Stimulated activated naive B cell treated with anti-CD40 and anti-IgM and Interleukin-4, amounts not matched to agents 10 μg/mL and 1 μg/mL and 100 μg/mL, for 72 hours (primary cell): ENCODE data around the gene KCNMA1.
A peak's percentile ranks its signal among the peaks of the same experiment; 100 is the strongest.

Source experiments
- ATAC-seq, 2 donors: fragments of 150-1000 bp; cut with Tn5 transposase; replicated peaks; 2 replicates each; pipeline ENCODE4 v1.10.0; 2021; ENCODE audit warnings: moderate library complexity in 1 of 2
- DNase-seq: peaks from one replicate; pipeline ENCODE4 v3.0.0; 2021
- H3K27ac Mint-ChIP-seq: one replicate; pipeline ENCODE4 v1.8.0; 2022; ENCODE audit warnings: mild to moderate bottlenecking, mixed read lengths
- H3K27me3 Mint-ChIP-seq, 2 donors: one replicate each; pipeline ENCODE4 v1.8.0; 2022; ENCODE audit warnings: mixed read lengths in 2 of 2
- H3K36me3 Mint-ChIP-seq, 2 donors: one replicate each; pipeline ENCODE4 v1.8.0; 2022; ENCODE audit warnings: mixed read lengths in 2 of 2, mild to moderate bottlenecking in 1 of 2
- H3K4me1 Mint-ChIP-seq, 2 donors: one replicate each; pipeline ENCODE4 v1.8.0; 2022; ENCODE audit warnings: mixed read lengths in 2 of 2, mild to moderate bottlenecking in 1 of 2
- H3K4me3 Mint-ChIP-seq, 2 donors: one replicate each; pipeline ENCODE4 v1.8.0; 2022; ENCODE audit warnings: mild to moderate bottlenecking in 2 of 2, mixed read lengths in 2 of 2, moderate library complexity in 1 of 2
- H3K9me3 Mint-ChIP-seq, 2 donors: one replicate each; pipeline ENCODE4 v1.8.0; 2022; ENCODE audit warnings: mixed read lengths in 2 of 2, mild to moderate bottlenecking in 1 of 2

The KCNMA1 gene

DNA sequence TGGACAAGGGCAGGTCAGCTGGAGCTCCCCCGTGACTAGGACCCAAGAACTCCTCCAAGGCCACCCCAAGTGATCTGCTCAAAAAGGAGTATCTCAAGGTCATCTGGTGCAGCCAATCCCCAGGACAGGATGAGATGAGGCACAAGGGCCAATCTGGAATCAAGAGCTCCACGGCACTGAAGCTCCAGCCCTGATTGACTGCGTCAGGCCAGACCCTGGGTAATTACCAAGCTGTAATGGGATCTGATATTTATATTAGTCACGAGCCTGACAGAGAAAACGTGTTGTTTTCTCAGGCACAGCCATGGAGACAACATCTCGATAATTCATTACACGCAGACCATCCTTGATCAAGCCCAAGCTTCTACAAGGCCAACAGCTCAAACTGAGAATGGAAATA, 4.2 kb downstream of the KCNMA1 start:
- no peak overlapping the region for H3K27ac Mint-ChIP-seq
- H3K9me3 Mint-ChIP-seq, result no peaks in the 10 kb centered on the region
- H3K36me3 Mint-ChIP-seq, result no peaks in the 10 kb centered on the region
- no peak for ATAC-seq
- no peak for DNase-seq
- H3K27me3 Mint-ChIP-seq, result peaks cover 46 to 48% of the 10 kb centered on the region in 2 donors
- H3K4me3 Mint-ChIP-seq, result no peak overlapping the region
- peaks cover 10 to 16% of the 10 kb centered on the region in 2 donors for H3K4me1 Mint-ChIP-seq

DNA sequence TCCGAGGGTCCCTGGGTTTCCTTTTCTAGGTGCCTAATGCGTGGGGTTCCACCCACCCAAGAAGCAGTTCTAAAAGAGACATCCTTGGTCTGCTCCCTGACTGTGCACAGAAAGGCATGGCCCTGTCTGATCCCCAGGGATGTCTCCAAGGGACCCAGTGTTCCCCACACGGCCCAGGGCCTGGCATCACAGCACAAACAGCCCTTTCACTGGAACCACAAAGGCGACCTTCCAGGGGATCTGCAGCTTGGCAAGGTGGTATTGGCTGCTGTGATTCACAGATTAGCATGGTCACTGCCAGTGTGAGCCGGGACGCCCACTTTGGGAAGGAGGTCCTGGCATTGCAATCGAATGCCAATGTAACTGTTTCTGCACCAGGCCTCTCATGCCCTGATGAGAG, 6.4 kb downstream of the KCNMA1 start:
- no peak overlapping the region for H3K27ac Mint-ChIP-seq
- no peak for DNase-seq
- no peak overlapping the region for H3K4me3 Mint-ChIP-seq
- H3K9me3 Mint-ChIP-seq, result no peaks in the 10 kb centered on the region
- ATAC-seq, result no peak
- peaks cover 0 to 4% of the 10 kb centered on the region in 2 donors for H3K4me1 Mint-ChIP-seq
- no peaks in the 10 kb centered on the region for H3K36me3 Mint-ChIP-seq
- peaks cover 30 to 35% of the 10 kb centered on the region in 2 donors for H3K27me3 Mint-ChIP-seq

DNA sequence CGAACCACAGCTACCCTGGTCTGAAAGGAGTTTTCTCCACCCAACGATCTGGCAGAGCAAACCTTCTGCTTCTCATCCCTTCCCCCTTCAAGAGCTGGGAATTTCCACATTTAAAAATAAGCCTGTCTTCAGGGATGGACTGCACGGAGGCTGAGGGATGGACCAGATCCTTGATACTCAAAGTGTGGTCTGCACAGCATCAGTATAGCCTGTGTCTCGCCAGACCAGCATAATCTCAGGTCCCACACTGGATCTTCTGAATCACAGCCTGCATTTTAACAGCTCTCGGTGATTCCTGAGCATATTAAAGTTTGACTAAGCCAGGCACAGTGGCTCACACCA, 7.1 kb downstream of the KCNMA1 start:
- ATAC-seq, result no peak
- H3K36me3 Mint-ChIP-seq, result no peaks in the 10 kb centered on the region
- H3K27ac Mint-ChIP-seq, result no peak overlapping the region
- peaks cover 23 to 27% of the 10 kb centered on the region in 2 donors for H3K27me3 Mint-ChIP-seq
- H3K9me3 Mint-ChIP-seq, result no peaks in the 10 kb centered on the region
- DNase-seq, result no peak
- no peak overlapping the region for H3K4me3 Mint-ChIP-seq
- peaks cover under 1 to 2% of the 10 kb centered on the region in 2 donors for H3K4me1 Mint-ChIP-seq

DNA sequence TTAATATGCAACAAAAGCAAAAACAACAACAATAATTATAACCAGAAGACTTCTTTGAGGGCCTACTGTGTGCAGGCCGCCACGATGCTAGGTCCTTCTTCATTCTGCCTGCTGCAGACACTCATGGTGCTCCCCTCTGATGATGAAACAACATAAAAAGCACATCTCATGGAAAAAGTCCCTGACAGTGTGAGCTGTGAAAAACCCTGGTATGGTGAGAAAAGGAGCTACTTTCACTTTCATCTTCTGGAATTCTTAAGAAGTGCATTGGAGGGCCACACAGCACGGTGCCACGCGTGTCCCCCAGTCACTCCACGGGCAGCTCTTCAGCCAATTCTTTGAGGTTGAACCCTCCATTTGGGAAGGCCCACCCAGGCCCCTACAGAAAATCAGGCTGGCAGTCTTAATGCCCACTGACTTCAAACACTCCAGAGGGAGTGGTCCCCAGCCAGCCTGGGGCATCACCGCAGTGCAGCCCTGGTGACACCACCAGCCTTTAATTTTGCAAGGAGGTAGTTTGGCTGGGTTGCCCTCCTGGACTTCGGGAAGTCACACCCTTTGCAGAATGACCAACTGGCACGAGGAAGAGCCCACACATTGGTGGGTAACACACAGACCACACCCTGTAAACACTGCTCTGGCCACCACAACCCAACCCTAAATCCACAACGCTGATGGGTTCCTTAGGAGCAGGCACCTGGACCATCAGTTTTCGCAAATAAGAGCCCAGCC, 7.7 kb downstream of the KCNMA1 start:
- Mint-ChIP-seq H3K27me3 (peaks cover 19 to 23% of the 10 kb centered on the region in 2 donors), H3K4me3 (no peak overlapping the region), H3K9me3 (no peaks in the 10 kb centered on the region), H3K27ac (no peak overlapping the region), H3K4me1 (peaks cover 3 to 7% of the 10 kb centered on the region in 2 donors), H3K36me3 (no peaks in the 10 kb centered on the region)
- ATAC-seq (no peak), DNase-seq (no peak)

DNA sequence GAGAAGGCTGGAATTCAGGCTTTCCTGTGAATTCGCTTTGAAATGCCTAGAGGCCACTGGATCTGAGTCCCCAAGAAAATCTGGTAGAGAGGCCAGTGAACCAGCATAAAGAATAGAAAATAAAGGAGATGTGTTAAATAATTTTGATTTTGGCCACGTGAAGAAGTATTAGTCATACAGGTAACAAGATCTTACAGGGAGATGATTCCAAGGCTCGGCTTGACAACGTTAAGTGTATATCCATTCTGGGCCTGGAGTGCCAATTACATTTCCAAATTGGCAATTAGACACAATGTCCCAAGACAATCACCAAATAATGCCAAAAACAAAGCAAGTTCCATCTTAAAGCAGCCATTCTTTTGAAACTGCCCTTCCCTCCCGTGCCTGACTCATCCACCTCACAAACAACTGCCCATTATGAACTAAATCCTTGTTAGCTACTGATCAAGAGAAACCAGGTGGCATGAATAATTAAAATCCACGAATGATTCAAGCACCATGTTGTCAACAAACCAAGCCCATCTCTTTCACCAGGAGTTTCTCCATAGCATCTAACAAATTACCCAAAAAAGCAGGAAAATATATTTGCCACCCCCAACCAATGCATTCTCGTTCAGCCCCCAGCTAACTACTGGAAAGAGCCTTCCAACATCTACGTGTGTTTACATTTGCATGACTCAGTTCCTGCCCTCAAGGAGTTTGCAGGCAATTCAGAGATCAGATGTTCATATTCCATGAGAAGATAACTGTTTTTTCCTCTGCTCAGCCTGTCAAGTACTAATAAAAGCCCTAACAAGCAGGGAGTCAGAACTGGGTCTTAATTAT, 8.5 kb downstream of the KCNMA1 start:
- no peak for DNase-seq
- no peak for ATAC-seq
- no peak overlapping the region for H3K27ac Mint-ChIP-seq
- H3K36me3 Mint-ChIP-seq, result no peaks in the 10 kb centered on the region
- peaks cover 5 to 11% of the 10 kb centered on the region in 2 donors for H3K4me1 Mint-ChIP-seq
- H3K4me3 Mint-ChIP-seq, result no peak overlapping the region
- peaks cover 18 to 20% of the 10 kb centered on the region in 2 donors for H3K27me3 Mint-ChIP-seq
- no peaks in the 10 kb centered on the region for H3K9me3 Mint-ChIP-seq

DNA sequence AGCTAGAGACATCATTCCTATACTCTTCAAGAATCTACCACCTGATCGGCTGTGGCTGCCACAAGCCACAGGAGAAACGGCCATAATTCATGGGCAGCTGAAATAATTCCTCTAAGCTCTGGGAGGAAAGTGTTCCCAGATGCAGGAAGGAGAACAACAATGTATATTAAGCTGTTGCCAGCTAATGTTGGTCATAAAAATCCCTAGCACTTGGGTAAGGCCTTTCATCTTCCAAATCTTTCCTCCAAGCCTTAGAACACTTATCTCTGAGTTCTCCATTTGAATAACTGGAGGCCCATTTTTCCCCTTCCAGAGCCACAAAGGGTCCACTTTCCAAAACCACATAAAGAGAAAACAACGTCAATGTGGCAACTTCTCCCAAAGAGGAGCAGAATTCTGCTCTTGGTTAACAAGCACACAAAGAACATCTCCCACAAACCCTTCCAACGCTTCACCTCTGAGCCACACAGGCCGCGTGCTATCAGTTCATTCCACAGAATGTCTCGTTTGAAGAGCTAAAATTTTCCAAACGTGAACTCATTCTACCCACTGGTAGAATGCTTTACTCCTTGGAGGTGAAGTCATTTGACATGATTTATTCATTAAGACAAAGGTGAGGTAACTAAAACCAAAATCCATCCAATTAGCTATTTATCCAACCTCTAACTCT, 11.2 kb downstream of the KCNMA1 start:
- Mint-ChIP-seq H3K27ac (no peak overlapping the region), H3K9me3 (no peaks in the 10 kb centered on the region), H3K4me1 (peaks cover 14 to 33% of the 10 kb centered on the region in 2 donors), H3K4me3 (no peak overlapping the region), H3K36me3 (no peaks in the 10 kb centered on the region), H3K27me3 (no peaks in the 10 kb centered on the region)
- DNase-seq (no peak), ATAC-seq (no peak)

DNA sequence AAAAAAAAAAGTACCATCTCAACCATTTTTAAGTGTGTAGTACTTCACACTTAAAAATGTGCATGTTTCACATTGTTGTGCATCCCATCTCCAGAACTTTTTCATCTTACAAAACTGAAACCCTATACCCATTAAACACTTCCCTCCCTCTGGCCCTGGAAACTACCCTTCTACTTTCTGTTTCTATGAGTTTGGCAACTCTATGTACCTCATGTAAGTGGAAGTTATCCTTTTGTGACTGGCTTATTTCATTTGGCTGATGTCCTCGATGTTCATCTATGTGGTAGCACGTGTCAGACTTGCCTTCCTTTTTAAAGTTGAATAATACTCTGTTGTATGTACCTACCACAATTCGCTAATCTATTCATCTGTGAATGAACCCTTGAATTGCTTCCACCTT, 12.2 kb downstream of the KCNMA1 start:
- Mint-ChIP-seq H3K27ac (no peak overlapping the region), H3K9me3 (no peaks in the 10 kb centered on the region), H3K4me1 (peaks cover 15 to 33% of the 10 kb centered on the region in 2 donors), H3K27me3 (no peaks in the 10 kb centered on the region), H3K4me3 (no peak overlapping the region), H3K36me3 (no peaks in the 10 kb centered on the region)
- ATAC-seq, result peak; percentile 34 to 50
- DNase-seq, result no peak

- Mint-ChIP-seq H3K4me1 (peaks cover 15 to 33% of the 10 kb centered on the region in 2 donors), H3K9me3 (no peaks in the 10 kb centered on the region), H3K27me3 (no peaks in the 10 kb centered on the region), H3K4me3 (peak overlapping the region; percentile 22 to 26), H3K27ac (no peak overlapping the region), H3K36me3 (no peaks in the 10 kb centered on the region)
- ATAC-seq (peak; percentile 85 to 86), DNase-seq (no peak)
These were observed 14.7 kb downstream of the KCNMA1 start for GRCh38 chr10:77622889-77623291.

DNA sequence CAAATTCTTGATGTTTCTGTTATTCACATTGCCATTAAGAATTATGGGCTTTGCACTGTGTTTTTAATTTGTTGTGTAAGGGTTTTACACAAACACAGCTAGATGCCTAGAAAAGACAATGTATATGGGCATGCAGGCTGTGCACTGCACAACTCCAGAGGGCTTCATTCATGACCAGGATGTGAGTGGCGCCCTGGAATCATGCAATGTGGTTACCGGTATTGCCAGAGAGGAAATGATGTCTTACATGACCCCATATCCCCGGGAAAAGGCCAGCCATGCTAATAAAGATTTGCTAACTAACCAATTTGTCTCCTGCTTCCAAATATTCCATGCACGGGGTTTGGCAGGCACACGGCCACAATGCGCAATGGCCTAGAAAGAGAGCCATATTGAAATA, 16.9 kb downstream of the KCNMA1 start:
- Mint-ChIP-seq H3K27ac (no peak overlapping the region), H3K36me3 (no peaks in the 10 kb centered on the region), H3K4me3 (no peak overlapping the region), H3K9me3 (no peaks in the 10 kb centered on the region), H3K27me3 (no peaks in the 10 kb centered on the region), H3K4me1 (peaks cover 15 to 33% of the 10 kb centered on the region in 2 donors)
- DNase-seq (no peak), ATAC-seq (no peak)

GRCh38 chr10:77619964-77620703, 17.5 kb downstream of the KCNMA1 start:
- Mint-ChIP-seq H3K9me3 (no peaks in the 10 kb centered on the region), H3K4me3 (no peak overlapping the region), H3K36me3 (no peaks in the 10 kb centered on the region), H3K27ac (no peak overlapping the region), H3K4me1 (peaks cover 13 to 29% of the 10 kb centered on the region in 2 donors), H3K27me3 (no peaks in the 10 kb centered on the region)
- ATAC-seq, result no peak
- no peak for DNase-seq

DNA sequence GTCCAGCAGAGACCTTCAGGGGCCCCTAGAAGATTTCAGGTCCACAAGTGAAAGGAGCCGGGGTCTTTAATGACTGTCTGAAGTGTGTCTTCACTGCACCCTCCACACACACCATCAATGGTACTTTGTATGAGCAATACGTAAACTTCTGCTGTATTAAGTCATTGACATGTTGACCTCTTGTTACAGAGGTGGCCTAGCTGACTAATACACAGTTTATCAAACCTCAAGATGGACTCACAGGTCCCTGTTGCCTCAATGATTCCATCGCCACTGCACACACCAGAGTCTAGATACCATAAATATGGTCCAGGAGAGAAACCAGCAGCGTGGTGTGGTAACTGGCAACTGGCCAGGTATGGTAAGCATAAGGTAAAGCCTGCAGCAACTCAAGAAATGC, 19.5 kb downstream of the KCNMA1 start:
- no peak for ATAC-seq
- no peaks in the 10 kb centered on the region for H3K9me3 Mint-ChIP-seq
- peaks cover 10 to 23% of the 10 kb centered on the region in 2 donors for H3K4me1 Mint-ChIP-seq

DNA sequence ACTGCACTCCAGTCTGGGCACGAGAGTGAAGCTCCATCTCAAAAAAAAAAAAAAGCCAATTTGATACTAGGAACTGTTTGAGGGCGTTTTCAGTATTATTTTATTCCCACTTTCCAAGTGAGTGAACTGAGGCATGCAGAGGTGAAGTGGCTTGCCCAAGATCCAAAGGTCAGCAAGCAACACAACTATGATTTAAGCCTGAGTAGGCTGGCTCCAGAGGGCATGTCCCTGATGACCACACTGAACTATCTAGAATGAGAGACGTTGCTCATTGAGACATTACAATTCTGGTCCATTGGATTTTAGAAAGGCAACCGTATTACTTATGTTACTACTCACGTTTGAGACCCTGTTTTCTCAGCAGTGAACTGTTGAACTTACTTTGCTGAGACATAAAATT, 20.8 kb downstream of the KCNMA1 start:
- Mint-ChIP-seq H3K36me3 (no peaks in the 10 kb centered on the region), H3K27ac (no peak overlapping the region), H3K27me3 (no peaks in the 10 kb centered on the region), H3K9me3 (no peaks in the 10 kb centered on the region), H3K4me3 (no peak overlapping the region), H3K4me1 (peaks cover 2 to 9% of the 10 kb centered on the region in 2 donors)
- DNase-seq, result no peak
- ATAC-seq, result no peak

More for the DNA sequence above, 19.5 kb downstream of the KCNMA1 start:
- Mint-ChIP-seq H3K27me3 (no peaks in the 10 kb centered on the region), H3K36me3 (no peaks in the 10 kb centered on the region), H3K27ac (no peak overlapping the region), H3K4me3 (no peak overlapping the region)
- no peak for DNase-seq

DNA sequence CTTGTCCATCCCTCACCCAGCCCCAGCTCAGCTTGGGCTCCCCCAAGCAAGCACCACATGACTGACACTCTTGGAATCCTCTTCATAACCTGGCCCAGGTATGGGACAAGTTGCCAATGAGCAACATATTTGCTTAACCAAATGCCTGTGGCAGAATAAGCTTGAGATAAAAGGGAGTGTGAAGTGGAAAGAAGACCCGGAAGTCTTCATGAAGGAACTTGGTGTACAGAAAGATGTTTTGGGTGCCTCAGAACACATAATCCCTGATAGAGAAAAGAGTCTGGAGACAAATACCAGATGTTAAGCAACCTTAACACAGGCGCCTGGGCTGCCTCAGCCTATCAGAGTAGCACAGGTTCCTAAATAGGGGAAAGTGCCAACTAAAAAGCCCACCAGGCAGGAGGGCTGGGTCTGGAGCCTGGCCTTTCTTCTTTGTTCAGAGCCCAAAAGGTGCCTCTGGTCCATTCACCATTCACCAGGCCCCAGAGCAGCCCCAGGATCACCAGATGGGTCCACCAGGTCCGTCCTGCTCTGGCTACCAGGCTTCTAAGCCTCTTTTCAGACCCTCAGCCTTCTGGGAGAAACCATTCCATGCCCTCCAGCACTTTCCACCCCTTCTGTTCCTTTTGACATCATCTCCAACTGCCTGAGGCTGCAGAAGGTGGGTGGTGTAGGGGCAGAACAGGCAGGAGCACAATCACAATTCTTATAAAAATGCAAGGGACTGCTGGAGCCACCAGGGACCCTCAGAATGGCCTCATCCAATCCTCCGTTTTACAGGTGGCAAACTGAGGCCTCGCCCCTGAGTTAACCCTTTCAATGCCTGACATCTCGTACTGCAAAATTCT, 22.6 kb downstream of the KCNMA1 start:
- no peaks in the 10 kb centered on the region for H3K9me3 Mint-ChIP-seq
- H3K4me1 Mint-ChIP-seq, result peaks cover 0 to 8% of the 10 kb centered on the region in 2 donors
- H3K36me3 Mint-ChIP-seq, result no peaks in the 10 kb centered on the region
- H3K27me3 Mint-ChIP-seq, result no peaks in the 10 kb centered on the region
- H3K4me3 Mint-ChIP-seq, result no peak overlapping the region
- DNase-seq, result no peak
- ATAC-seq, result no peak
- no peak overlapping the region for H3K27ac Mint-ChIP-seq
